Activated CD4-positive, alpha-beta memory T cell treated with anti-CD3 and anti-CD28 coated beads, Interleukin-2, amount 10 ng/mL, durations not matched to agents 7 days and 5 days (primary cell): ENCODE measurements around the gene NHEJ1. TPM values are rescaled to one million over a fixed set of nuclear protein-coding genes. Genes with fewer than 3 reads are reported as not detected.

Experiments used
- CTCF ChIA-PET: fragments of 350-600 bp; sonication (Branson Sonifier 250); formaldehyde crosslinking; loops from one replicate; lab custom pipeline; 2021; ENCODE audit warnings: antibody characterized with exemption, inconsistent platforms; lab: Charles Lee
- POLR2A ChIA-PET: fragments of 350-600 bp; sonication (Branson Sonifier 250); formaldehyde crosslinking; loops from one replicate; lab custom pipeline; 2021; ENCODE audit warnings: antibody characterized with exemption; lab: Charles Lee
- DNase-seq: peaks from one replicate; pipeline ENCODE4 v3.0.0-alpha.2; 2020
- H3K27ac Mint-ChIP-seq: one replicate; pipeline ENCODE4 v1.8.0; 2021; ENCODE audit warnings: mild to moderate bottlenecking, mixed read lengths
- H3K27me3 Mint-ChIP-seq: one replicate; pipeline ENCODE4 v1.8.0; 2021; ENCODE audit warnings: mixed read lengths
- H3K36me3 Mint-ChIP-seq: one replicate; pipeline ENCODE4 v1.8.0; 2021; ENCODE audit warnings: low read depth, mixed read lengths
- H3K4me1 Mint-ChIP-seq: one replicate; pipeline ENCODE4 v1.8.0; 2021; ENCODE audit warnings: mixed read lengths
- H3K4me3 Mint-ChIP-seq: one replicate; pipeline ENCODE4 v1.8.0; 2021; ENCODE audit warnings: mild to moderate bottlenecking, mixed read lengths
- H3K9me3 Mint-ChIP-seq: one replicate; pipeline ENCODE4 v1.8.0; 2021; ENCODE audit warnings: mixed read lengths
- total RNA-seq, 2 experiments: library from RNA; stranded (reverse); gene quantifications; one replicate each; pipeline ENCODE4 v1.2.3, GENCODE V29; 2021

NHEJ1 gene
- total RNA-seq, 2 experiments from 2014 or later, result 12.0 to 12.2 TPM

- Mint-ChIP-seq H3K27ac (peak overlapping the region; percentile 69), H3K9me3 (no peaks in the 10 kb centered on the region), H3K4me1 (peaks cover 61% of the 10 kb centered on the region), H3K27me3 (no peaks in the 10 kb centered on the region), H3K36me3 (peaks cover 65% of the 10 kb centered on the region), H3K4me3 (no peak overlapping the region)
- CTCF ChIA-PET, result interaction anchor here (0.5 to 2.8 kb wide), 9 partner anchors 10 to 697 kb away, joined by 3 to 16 read pairs (median 4); partner anchors contain the start of genes ANKZF1, ATG9A, DNAJB2 and ZFAND2B
- DNase-seq, result no peak
- POLR2A ChIA-PET, result interaction anchor here (0.9 to 12.0 kb wide), 10 partner anchors 18 to 72 kb away, joined by 3 to 160 read pairs (median 4); partner anchors contain the start of genes ANKZF1, ATG9A, TUBA4B and ZFAND2B
Measured at GRCh38 chr2:219180961-219181360, 20.3 kb upstream of the NHEJ1 start.

- H3K27me3 Mint-ChIP-seq, result no peaks in the 10 kb centered on the region
- H3K4me1 Mint-ChIP-seq, result peaks cover 70% of the 10 kb centered on the region
- peaks cover 61% of the 10 kb centered on the region for H3K36me3 Mint-ChIP-seq
- peak overlapping the region; percentile 85 for H3K4me3 Mint-ChIP-seq
- peak overlapping the region; percentile 81 for H3K27ac Mint-ChIP-seq
- POLR2A ChIA-PET, result interaction anchor here (0.6 to 12.0 kb wide), 11 partner anchors 12 to 150 kb away, joined by 3 to 160 read pairs (median 4); partner anchors contain the start of genes ANKZF1, ATG9A, GLB1L and STK16
- DNase-seq, result no peak
- CTCF ChIA-PET, result interaction anchor here (0.8 to 2.8 kb wide), 7 partner anchors 9 to 115 kb away, joined by 3 to 16 read pairs (median 4); partner anchors contain the start of genes DNAJB2 and ZFAND2B
- H3K9me3 Mint-ChIP-seq, result no peaks in the 10 kb centered on the region
Measured at GRCh38 chr2:219179601-219180465, 19.2 kb upstream of the NHEJ1 start.

GRCh38 chr2:219178377-219179175 lies 18.0 kb upstream of the NHEJ1 start:
- Mint-ChIP-seq H3K9me3 (no peaks in the 10 kb centered on the region), H3K4me1 (peaks cover 77% of the 10 kb centered on the region), H3K36me3 (peaks cover 66% of the 10 kb centered on the region), H3K4me3 (peak overlapping the region; percentile 85), H3K27ac (peak overlapping the region; percentile 81), H3K27me3 (no peaks in the 10 kb centered on the region)
- POLR2A ChIA-PET, result interaction anchor here (1.2 to 12.0 kb wide), 4 partner anchors 13 to 51 kb away, joined by 4 to 160 read pairs (median 27); partner anchors contain the start of genes ANKZF1, ATG9A and ZFAND2B
- DNase-seq, result peak; percentile 57
- CTCF ChIA-PET, result interaction anchor here (2.2 kb wide), 1 partner anchor 28 kb away, joined by 7 read pairs; the partner anchor contains the start of gene ZFAND2B

- Mint-ChIP-seq H3K27ac (peak within 1 kb of the TSS; percentile 99), H3K4me3 (peak within 1 kb of the TSS; percentile 85), H3K36me3 (peaks cover 64% of the 10 kb centered on the region), H3K4me1 (peaks cover 72% of the 10 kb centered on the region), H3K9me3 (no peaks in the 10 kb centered on the region), H3K27me3 (no peaks in the 10 kb centered on the region)
- ChIA-PET POLR2A (interaction anchor here (1.0 to 12.0 kb wide), 17 partner anchors 12 to 209 kb away, joined by 3 to 160 read pairs (median 21); partner anchors contain the start of genes ABCB6, ANKZF1, ATG9A and DNAJB2), CTCF (interaction anchor here (1.0 kb wide), 1 partner anchor 68 kb away, joined by 3 read pairs; no protein-coding TSS in a partner anchor)
- peak; percentile 84 for DNase-seq
Measured at GRCh38 chr2:219177552-219178376, 17.1 kb upstream of the NHEJ1 start, which contains the start of gene RETREG2. RETREG2 (plus strand) TSS chr2:219178275; CDS start chr2:219178353, 78 bp downstream.

- ChIA-PET CTCF (interaction anchor here (0.7 to 3.9 kb wide), 11 partner anchors 17 to 119 kb away, joined by 3 to 26 read pairs (median 6); partner anchors contain the start of genes GLB1L, NHEJ1, STK16 and ZFAND2B), POLR2A (interaction anchor here (0.6 to 12.0 kb wide), 30 partner anchors 8 to 958 kb away, joined by 3 to 160 read pairs (median 6); partner anchors contain the start of genes ABCB6, ANKZF1, ATG9A and DNAJB2)
- H3K4me3 Mint-ChIP-seq, result peak within 1 kb of the TSS; percentile 81
- H3K4me1 Mint-ChIP-seq, result peaks cover 66% of the 10 kb centered on the region
- peaks cover 64% of the 10 kb centered on the region for H3K36me3 Mint-ChIP-seq
- no peaks in the 10 kb centered on the region for H3K9me3 Mint-ChIP-seq
- no peaks in the 10 kb centered on the region for H3K27me3 Mint-ChIP-seq
- peak within 1 kb of the TSS; percentile 99 for H3K27ac Mint-ChIP-seq
- DNase-seq, result peak; percentile 92
Measured at GRCh38 chr2:219176818-219177551, 16.4 kb upstream of the NHEJ1 start, which contains the start of gene CNPPD1. CNPPD1 (minus strand) TSS chr2:219176925; CDS start chr2:219176828, 97 bp downstream.

GRCh38 chr2:219175928-219176817 lies 15.6 kb upstream of the NHEJ1 start:
- Mint-ChIP-seq H3K36me3 (peaks cover 64% of the 10 kb centered on the region), H3K9me3 (no peaks in the 10 kb centered on the region), H3K27me3 (no peaks in the 10 kb centered on the region), H3K4me3 (peak overlapping the region; percentile 81), H3K4me1 (peaks cover 63% of the 10 kb centered on the region), H3K27ac (peak overlapping the region; percentile 99)
- DNase-seq, result peak; percentile 43
- ChIA-PET POLR2A (interaction anchor here (0.6 to 12.0 kb wide), 30 partner anchors 9 to 957 kb away, joined by 3 to 160 read pairs (median 6); partner anchors contain the start of genes ABCB6, ANKZF1, ATG9A and DNAJB2), CTCF (interaction anchor here (0.7 to 3.9 kb wide), 17 partner anchors 13 to 196 kb away, joined by 3 to 26 read pairs (median 5); partner anchors contain the start of genes DNAJB2, GLB1L, NHEJ1 and STK16)

- POLR2A ChIA-PET, result interaction anchor here (1.7 to 12.0 kb wide), 12 partner anchors 10 to 120 kb away, joined by 4 to 160 read pairs (median 26); partner anchors contain the start of genes ABCB6, ANKZF1, ATG9A and DNAJB2
- CTCF ChIA-PET, result interaction anchor here (0.8 to 3.9 kb wide), 13 partner anchors 12 to 195 kb away, joined by 3 to 26 read pairs (median 5); partner anchors contain the start of genes DNAJB2, GLB1L, NHEJ1 and STK16
- Mint-ChIP-seq H3K27me3 (no peaks in the 10 kb centered on the region), H3K27ac (peak overlapping the region; percentile 99), H3K4me3 (peak overlapping the region; percentile 81), H3K36me3 (peaks cover 57% of the 10 kb centered on the region), H3K4me1 (peaks cover 61% of the 10 kb centered on the region), H3K9me3 (no peaks in the 10 kb centered on the region)
- DNase-seq, result no peak
Measured at GRCh38 chr2:219175486-219175885, 14.9 kb upstream of the NHEJ1 start.

GRCh38 chr2:219174801-219175200 lies 14.2 kb upstream of the NHEJ1 start:
- H3K9me3 Mint-ChIP-seq, result no peaks in the 10 kb centered on the region
- ChIA-PET CTCF (interaction anchor here (1.2 to 3.9 kb wide), 6 partner anchors 15 to 195 kb away, joined by 3 to 26 read pairs (median 8); partner anchors contain the start of genes NHEJ1 and TUBA4A), POLR2A (interaction anchor here (1.3 to 12.0 kb wide), 9 partner anchors 8 to 120 kb away, joined by 3 to 160 read pairs (median 17); partner anchors contain the start of genes DNAJB2, GLB1L, STK16 and TUBA4A)

GRCh38 chr2:219174146-219174545 lies 13.5 kb upstream of the NHEJ1 start:
- Mint-ChIP-seq H3K4me3 (peak overlapping the region; percentile 16), H3K27ac (peak overlapping the region; percentile 12), H3K9me3 (no peaks in the 10 kb centered on the region), H3K36me3 (peaks cover 47% of the 10 kb centered on the region), H3K27me3 (no peaks in the 10 kb centered on the region), H3K4me1 (peaks cover 51% of the 10 kb centered on the region)
- POLR2A ChIA-PET, result interaction anchor here (1.3 to 12.0 kb wide), 5 partner anchors 9 to 79 kb away, joined by 3 to 160 read pairs (median 4); partner anchors contain the start of genes GLB1L, STK16, TUBA4A and TUBA4B
- CTCF ChIA-PET, result interaction anchor here (0.7 to 3.9 kb wide), 4 partner anchors 14 to 105 kb away, joined by 3 to 25 read pairs (median 4); partner anchors contain the start of genes DNAJB2 and NHEJ1
- no peak for DNase-seq

More at GRCh38 chr2:219174801-219175200, 14.2 kb upstream of the NHEJ1 start:
- H3K27me3 Mint-ChIP-seq, result no peaks in the 10 kb centered on the region
- no peak for DNase-seq
- peaks cover 51% of the 10 kb centered on the region for H3K36me3 Mint-ChIP-seq
- H3K27ac Mint-ChIP-seq, result peak overlapping the region; percentile 12
- peak overlapping the region; percentile 81 for H3K4me3 Mint-ChIP-seq
- H3K4me1 Mint-ChIP-seq, result peaks cover 57% of the 10 kb centered on the region
